Kidney (tissue), 14 donors: ENCODE data around the gene FASN. TPM values are rescaled to one million over a fixed set of nuclear protein-coding genes. Genes with fewer than 3 reads are reported as not detected.
A peak's percentile ranks its signal among the peaks of the same experiment; 100 is the strongest.

Experiments
- DNase-seq, 5 donors: peaks; one replicate each; pipeline ENCODE4 v3.0.0-alpha.2; 2013 to 2020
- FAIRE-seq: peaks from 2 replicates; lab custom pipeline; 2012; peaks lifted over from hg19 to GRCh38; lab: Jason Lieb, UNC
- H3K27ac ChIP-seq, 2 donors: one replicate each; pipeline ENCODE4 v1.7.0; 2013; ENCODE audit warnings: low read depth in 2 of 2, low read length in 2 of 2, inconsistent platforms in 1 of 2
- H3K27me3 ChIP-seq: one replicate; pipeline ENCODE4 v1.7.1; 2013; ENCODE audit warnings: low read length, inconsistent platforms; ENCODE audit not compliant: control insufficient read depth, insufficient read depth
- H3K36me3 ChIP-seq, 3 donors: one replicate each; pipeline versions ENCODE4 v1.7.0 to v1.7.1; 2013; ENCODE audit warnings: low read length in 3 of 3, control low read depth in 1 of 3, inconsistent platforms in 1 of 3; ENCODE audit not compliant: insufficient read depth in 3 of 3, control insufficient read depth in 2 of 3
- H3K4me1 ChIP-seq, 3 donors: one replicate each; pipeline versions ENCODE4 v1.7.0 to v1.7.1; 2013; ENCODE audit warnings: low read length in 3 of 3, inconsistent platforms in 1 of 3, low read depth in 1 of 3; ENCODE audit not compliant: control insufficient read depth in 2 of 3, insufficient read depth in 2 of 3
- H3K4me3 ChIP-seq, 3 donors: one replicate each; pipeline versions ENCODE4 v1.7.0 to v1.8.1; 2013; ENCODE audit warnings: low read length in 3 of 3, control low read depth in 1 of 3, inconsistent platforms in 1 of 3
- H3K9ac ChIP-seq, 3 donors: one replicate each; pipeline versions ENCODE4 v1.7.0 to v1.7.1; 2013; ENCODE audit warnings: low read length in 3 of 3, control low read depth in 1 of 3, inconsistent platforms in 1 of 3
- H3K9me3 ChIP-seq, 3 donors: one replicate each; pipeline versions ENCODE4 v1.7.0 to v1.7.1; 2013; ENCODE audit warnings: low read length in 3 of 3, control low read depth in 1 of 3, inconsistent platforms in 1 of 3; ENCODE audit not compliant: control insufficient read depth in 2 of 3, insufficient read depth in 1 of 3
- CTCF ChIP-seq: IDR thresholded peaks from 3 replicates; pipeline ENCODE4 v1.5.1; 2012; ENCODE audit warnings: mild to moderate bottlenecking, moderate library complexity, borderline replicate concordance; ENCODE audit not compliant: insufficient read depth; ENCODE audit errors: extremely low read depth
- intact Hi-C: fragments of 100-400 bp; cut with DNase I; formaldehyde crosslinking; loops from one replicate; pipeline ENCODE4 v1.11.1; 2022
- polyA plus RNA-seq: library from polyadenylated mRNA; stranded (reverse); fragments of 350-450 nt; fragmentation: Illumina TruSeq; extraction: RNeasy Lipid Tissue Mini Kit (QIAGEN cat#74804); gene quantifications from one replicate; pipeline ENCODE4 v1.2.3, GENCODE V29; 2014; ENCODE audit warnings: low read depth, low replicate concordance; ENCODE audit not compliant: insufficient read depth
- total RNA-seq: library from RNA; stranded (reverse); fragmentation: NEBNext Ultra II Directional; extraction: Animal tissue kit (Norgen Biotek cat#: 25700); gene quantifications from one replicate; pipeline ENCODE4 v1.2.1, GENCODE V29; 2021
- donor health status: control.
- donor health status: control.
- donor health status: control.
- donor health status: control.
- donor health status: control.
- donor health status: DM: yes; HTN: yes; CAD: no.
- donor health status: Normal renal cell carcinoma (clear cell type).

The FASN gene
- total and polyA plus RNA-seq, 2 donors from 2014 or later = 13.6 to 43.3 TPM

- no peak overlapping the region for H3K9ac ChIP-seq
- no peaks in the 10 kb centered on the region for H3K9me3 ChIP-seq
- peaks cover 0 to 13% (median 2%) of the 10 kb centered on the region in 3 donors for H3K36me3 ChIP-seq
- TF ChIP-seq CTCF = no peak
- H3K4me3 ChIP-seq = no peak overlapping the region
- no peak for FAIRE-seq
- H3K27me3 ChIP-seq = no peaks in the 10 kb centered on the region
- DNase-seq = peak in 1 of 5 donors; percentile 73
- no peak overlapping the region for H3K27ac ChIP-seq
- peaks cover 0 to 32% (median 12%) of the 10 kb centered on the region in 3 donors for H3K4me1 ChIP-seq
- intact Hi-C loops = no loop called here
Measured at GRCh38 chr17:82054351-82055022, 43.5 kb downstream of the FASN start.

- Histone ChIP-seq H3K27ac (no peak overlapping the region), H3K4me3 (no peak overlapping the region), H3K36me3 (peaks cover 0 to 10% (median 2%) of the 10 kb centered on the region in 3 donors), H3K9ac (no peak overlapping the region), H3K9me3 (no peaks in the 10 kb centered on the region), H3K27me3 (no peaks in the 10 kb centered on the region), H3K4me1 (peaks cover 0 to 32% (median 12%) of the 10 kb centered on the region in 3 donors)
- intact Hi-C loops = no loop called here
- TF ChIP-seq CTCF = no peak
- FAIRE-seq (no peak), DNase-seq (peak in 1 of 5 donors; percentile 74)
Measured at GRCh38 chr17:82053556-82054263, 44.3 kb downstream of the FASN start.

- DNase-seq (peak in 1 of 5 donors; percentile 72), FAIRE-seq (no peak)
- H3K9me3 ChIP-seq = no peaks in the 10 kb centered on the region
- H3K9ac ChIP-seq = peak overlapping the region in 1 of 3 donors; percentile 69
- intact Hi-C loops = no loop called here
- no peaks in the 10 kb centered on the region for H3K27me3 ChIP-seq
- no peak overlapping the region for H3K27ac ChIP-seq
- H3K36me3 ChIP-seq = peaks cover 0 to 9% (median 2%) of the 10 kb centered on the region in 3 donors
- peak overlapping the region in 1 of 3 donors; percentile 80 for H3K4me3 ChIP-seq
- H3K4me1 ChIP-seq = peaks cover 0 to 32% (median 12%) of the 10 kb centered on the region in 3 donors
- TF ChIP-seq CTCF = no peak
Measured at GRCh38 chr17:82053130-82053529, 44.9 kb downstream of the FASN start.
